ENCODE results near the gene PPBP. TPM values are rescaled to one million over a fixed set of nuclear protein-coding genes. Genes with fewer than 3 reads are reported as not detected.

PPBP gene, protein sequence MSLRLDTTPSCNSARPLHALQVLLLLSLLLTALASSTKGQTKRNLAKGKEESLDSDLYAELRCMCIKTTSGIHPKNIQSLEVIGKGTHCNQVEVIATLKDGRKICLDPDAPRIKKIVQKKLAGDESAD
- 1.8 TPM for polyA plus RNA-seq
- long read RNA-seq, donor 1, partial matches to known transcripts, result 0 of 1 reads
- long read RNA-seq, donor 1, other reads (novel, unspliced or antisense), result 0 of 1 reads
- long read RNA-seq, donor 2, partial matches to known transcripts, result 0 of 2 reads
- long read RNA-seq, donor 2, other reads (novel, unspliced or antisense), result 0 of 2 reads
- long read RNA-seq, donor 3, partial matches to known transcripts, result 0 of 3 reads
- long read RNA-seq, donor 3, other reads (novel, unspliced or antisense), result 0 of 3 reads
- long read RNA-seq, donor 4, result 0 reads
- long read RNA-seq, donor 5, partial matches to known transcripts, result 0 of 1 reads
- long read RNA-seq, donor 5, other reads (novel, unspliced or antisense), result 0 of 1 reads
- long read RNA-seq, donor 6, partial matches to known transcripts, result 0 of 2 reads
- long read RNA-seq, donor 6, other reads (novel, unspliced or antisense), result 0 of 2 reads
- long read RNA-seq, donor 7, partial matches to known transcripts, result 0 of 1 reads
- long read RNA-seq, donor 7, other reads (novel, unspliced or antisense), result 0 of 1 reads
- long read RNA-seq, donor 8, partial matches to known transcripts, result 0 of 1 reads
- long read RNA-seq, donor 8, other reads (novel, unspliced or antisense), result 0 of 1 reads
- long read RNA-seq, donor 9, result 0 reads
- long read RNA-seq, donor 10, partial matches to known transcripts, result 0 of 1 reads
- long read RNA-seq, donor 10, other reads (novel, unspliced or antisense), result 0 of 1 reads
- long read RNA-seq, donor 11, result 0 reads

DNA sequence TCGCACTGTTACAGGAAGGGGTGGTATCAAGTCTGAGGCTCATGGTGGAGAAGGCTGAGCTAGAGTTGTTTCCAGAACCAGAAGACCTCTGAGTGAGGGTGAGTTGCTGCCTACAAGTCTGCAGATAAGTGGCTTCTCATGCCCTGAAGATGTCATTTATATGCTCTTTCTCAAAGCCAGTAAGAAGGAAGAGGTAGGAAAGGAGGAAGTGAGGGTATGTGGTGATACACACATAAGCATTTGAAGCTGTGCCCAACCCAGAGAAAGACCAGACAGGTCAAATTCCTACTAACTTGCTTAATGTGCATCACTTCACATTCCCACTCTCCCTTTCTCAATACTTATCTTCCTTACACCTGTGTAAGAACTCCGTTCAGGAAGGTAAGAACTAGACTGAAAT is at the start of gene PPBP:
Gene PPBP (minus strand): TSS at position 130 of the 400 bp plus-strand sequence. CDS start 87 bp downstream, at position 43.
- Histone ChIP-seq H3K27me3 (ENCODE audit: control insufficient read depth, insufficient read depth, low read length) (no peaks in the 10 kb centered on the region), H3K27ac (ENCODE audit: low read length) (no peak within 1 kb of the TSS), H3K9me3 (ENCODE audit: control insufficient read depth, low read depth, low read length) (no peaks in the 10 kb centered on the region), H3K36me3 (ENCODE audit: control insufficient read depth, insufficient read depth, low read length) (no peaks in the 10 kb centered on the region), H3K4me3 (ENCODE audit: low read length) (no peak within 1 kb of the TSS), H3K4me1 (ENCODE audit: control insufficient read depth, insufficient read depth, low read length) (no peaks in the 10 kb centered on the region)
- WGBS (ENCODE audit: insufficient coverage, low lambda C conversion rate), result 78% methylated on average over 1 of the region's 2 CpGs
- DNase-seq, result no peak

DNA sequence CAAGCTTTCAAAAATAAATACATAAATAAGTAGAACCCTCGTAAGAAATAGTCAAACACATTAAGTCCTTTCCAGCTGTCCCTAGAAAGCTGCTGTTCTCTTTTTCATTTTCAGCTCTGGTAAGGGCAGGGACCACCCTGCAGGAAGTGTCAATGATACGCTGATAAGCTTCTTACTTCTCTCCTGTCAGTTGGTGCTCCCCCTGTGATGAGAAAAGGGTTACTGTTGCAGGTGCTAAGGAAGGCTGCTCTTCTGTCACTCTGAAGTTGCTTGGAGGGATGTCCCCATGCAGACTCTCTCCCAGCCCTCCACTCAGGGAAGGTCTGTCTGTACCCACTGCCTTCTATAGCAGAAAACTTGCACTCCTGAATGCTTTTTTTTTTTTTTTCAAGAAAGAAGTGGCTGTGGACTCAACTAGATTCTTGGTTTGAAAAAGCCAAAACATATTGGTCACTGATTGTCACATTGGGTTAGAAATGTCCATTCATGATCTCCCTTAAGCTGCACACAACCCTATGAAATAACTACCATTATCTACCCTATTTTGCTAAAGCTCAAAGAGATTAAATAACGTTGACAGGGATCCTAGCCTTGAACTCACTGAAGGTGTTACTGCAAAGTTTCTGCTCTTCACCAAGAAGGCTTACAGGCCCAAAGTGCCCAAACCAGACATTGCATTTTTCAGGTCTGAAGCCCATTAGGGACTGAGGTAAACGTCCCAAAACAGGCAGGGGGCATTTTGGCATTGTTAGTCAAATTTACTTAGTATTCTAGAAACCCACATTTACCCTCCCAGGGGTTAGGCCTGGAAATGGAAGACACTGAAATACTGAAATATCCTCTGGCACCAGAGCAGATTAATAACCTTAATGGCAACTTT is 49.3 kb upstream of the PPBP start:
- Histone ChIP-seq H3K4me1 (ENCODE audit: control insufficient read depth, insufficient read depth, low read length) (peaks cover 3% of the 10 kb centered on the region), H3K4me3 (ENCODE audit: low read length) (peak overlapping the region; percentile 87), H3K27me3 (ENCODE audit: control insufficient read depth, insufficient read depth, low read length) (no peaks in the 10 kb centered on the region), H3K36me3 (ENCODE audit: control insufficient read depth, insufficient read depth, low read length) (no peaks in the 10 kb centered on the region), H3K27ac (ENCODE audit: low read length) (no peak overlapping the region), H3K9me3 (ENCODE audit: control insufficient read depth, low read depth, low read length) (no peaks in the 10 kb centered on the region)
- peak in 1 of 2 donors; percentile 11 for DNase-seq
- WGBS (ENCODE audit: insufficient coverage, low lambda C conversion rate), result no CpG with 5 or more reads among the region's 4 CpGs

DNA sequence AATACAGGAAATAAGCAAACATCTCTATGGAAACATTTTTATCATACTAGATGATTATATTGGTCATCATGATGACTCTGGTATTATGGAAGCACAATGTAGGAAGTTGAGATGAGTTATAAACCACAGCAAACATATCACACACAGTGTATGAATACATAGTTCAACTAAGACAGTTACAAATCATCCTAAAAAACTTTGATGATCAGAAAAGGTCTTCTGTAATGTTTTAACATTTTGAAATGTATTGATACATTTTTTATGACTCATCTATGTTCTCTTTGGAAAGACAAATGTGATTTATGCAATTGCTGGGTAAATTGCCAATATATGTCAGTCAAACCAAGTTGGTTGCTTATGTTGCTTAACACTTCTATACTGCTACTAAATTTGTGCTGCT is 45.7 kb upstream of the PPBP start:
- Histone ChIP-seq H3K27ac (ENCODE audit: low read length) (no peak overlapping the region), H3K36me3 (ENCODE audit: control insufficient read depth, insufficient read depth, low read length) (no peaks in the 10 kb centered on the region), H3K27me3 (ENCODE audit: control insufficient read depth, insufficient read depth, low read length) (no peaks in the 10 kb centered on the region), H3K4me1 (ENCODE audit: control insufficient read depth, insufficient read depth, low read length) (peaks cover 3% of the 10 kb centered on the region), H3K9me3 (ENCODE audit: control insufficient read depth, low read depth, low read length) (no peaks in the 10 kb centered on the region), H3K4me3 (ENCODE audit: low read length) (no peak overlapping the region)
- no peak for DNase-seq

DNA sequence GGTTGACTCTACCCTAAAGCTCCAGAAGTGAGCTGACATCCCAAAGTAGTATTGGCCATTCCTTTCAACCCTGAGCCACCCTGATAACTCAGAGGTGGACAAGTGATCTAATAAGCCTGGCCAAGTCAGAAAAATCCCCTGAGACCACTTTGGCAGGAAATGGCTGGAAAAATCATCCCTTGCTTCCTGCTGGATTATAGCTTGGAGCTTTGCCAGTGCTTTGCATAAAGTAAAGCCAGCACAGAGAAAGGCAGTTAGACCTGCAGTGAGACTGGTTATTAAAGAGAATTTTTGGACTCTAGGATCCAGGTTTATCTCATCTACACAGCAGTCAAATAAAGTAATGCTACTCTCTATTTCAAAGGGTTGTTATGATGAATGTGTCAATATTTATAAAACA is 44.1 kb upstream of the PPBP start:
- no peak for DNase-seq
- H3K27ac ChIP-seq (ENCODE audit: low read length), result no peak overlapping the region

DNA sequence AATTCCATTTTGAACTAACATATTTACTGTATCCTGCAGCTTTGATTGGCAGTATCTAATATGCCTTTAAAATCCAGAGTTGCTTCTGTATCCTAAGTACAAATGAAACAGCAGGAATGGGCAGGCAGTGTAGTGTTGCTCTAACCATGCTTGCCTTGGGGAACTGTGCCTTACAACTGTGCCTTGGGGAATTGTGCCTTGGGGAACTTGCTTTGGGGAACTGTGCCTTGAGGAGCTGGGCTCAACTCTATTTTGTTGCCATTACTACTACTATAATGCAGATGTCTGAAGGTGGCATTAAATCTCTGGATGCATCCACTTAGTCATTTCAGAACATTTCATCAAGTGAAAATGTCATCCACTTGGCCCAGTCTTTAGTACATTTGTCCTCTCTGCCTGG is 43.6 kb upstream of the PPBP start:
- Histone ChIP-seq H3K4me3 (ENCODE audit: low read length) (no peak overlapping the region), H3K36me3 (ENCODE audit: control insufficient read depth, insufficient read depth, low read length) (no peaks in the 10 kb centered on the region)

More for the DNA sequence above, 44.1 kb upstream of the PPBP start:
- H3K9me3 ChIP-seq (ENCODE audit: control insufficient read depth, low read depth, low read length), result peaks cover 6% of the 10 kb centered on the region
- peaks cover 1% of the 10 kb centered on the region for H3K4me1 ChIP-seq (ENCODE audit: control insufficient read depth, insufficient read depth, low read length)
- no peaks in the 10 kb centered on the region for H3K27me3 ChIP-seq (ENCODE audit: control insufficient read depth, insufficient read depth, low read length)
- no peak overlapping the region for H3K4me3 ChIP-seq (ENCODE audit: low read length)
- no peaks in the 10 kb centered on the region for H3K36me3 ChIP-seq (ENCODE audit: control insufficient read depth, insufficient read depth, low read length)

DNA sequence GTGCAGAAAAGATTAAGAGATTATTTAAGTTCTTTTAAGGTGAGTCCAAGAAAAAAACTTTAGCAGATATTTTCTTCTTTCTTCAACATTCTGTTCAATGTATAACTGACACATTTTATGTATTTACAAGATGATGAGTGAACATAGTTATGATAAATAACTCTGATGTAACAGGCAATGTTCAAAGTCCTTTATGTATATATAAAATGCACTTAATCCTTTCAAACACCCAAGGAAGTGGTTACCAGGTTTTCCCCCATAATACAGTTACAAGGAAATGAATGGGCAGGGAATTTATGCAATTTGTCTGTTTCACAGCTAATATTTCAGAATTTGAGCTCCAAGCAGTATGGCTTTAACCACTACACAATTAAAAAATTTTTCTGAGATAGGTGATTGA is 42.3 kb upstream of the PPBP start:
- no peak overlapping the region for H3K27ac ChIP-seq (ENCODE audit: low read length)
- no peaks in the 10 kb centered on the region for H3K4me1 ChIP-seq (ENCODE audit: control insufficient read depth, insufficient read depth, low read length)
- H3K4me3 ChIP-seq (ENCODE audit: low read length), result no peak overlapping the region
- peaks cover 6% of the 10 kb centered on the region for H3K9me3 ChIP-seq (ENCODE audit: control insufficient read depth, low read depth, low read length)
- no peaks in the 10 kb centered on the region for H3K27me3 ChIP-seq (ENCODE audit: control insufficient read depth, insufficient read depth, low read length)
- DNase-seq, result peak in 1 of 2 donors; percentile 45
- H3K36me3 ChIP-seq (ENCODE audit: control insufficient read depth, insufficient read depth, low read length), result no peaks in the 10 kb centered on the region

More for the DNA sequence above, 43.6 kb upstream of the PPBP start:
- peaks cover 6% of the 10 kb centered on the region for H3K9me3 ChIP-seq (ENCODE audit: control insufficient read depth, low read depth, low read length)
- no peaks in the 10 kb centered on the region for H3K4me1 ChIP-seq (ENCODE audit: control insufficient read depth, insufficient read depth, low read length)
- H3K27me3 ChIP-seq (ENCODE audit: control insufficient read depth, insufficient read depth, low read length), result no peaks in the 10 kb centered on the region
- no peak for DNase-seq
- H3K27ac ChIP-seq (ENCODE audit: low read length), result no peak overlapping the region

DNA sequence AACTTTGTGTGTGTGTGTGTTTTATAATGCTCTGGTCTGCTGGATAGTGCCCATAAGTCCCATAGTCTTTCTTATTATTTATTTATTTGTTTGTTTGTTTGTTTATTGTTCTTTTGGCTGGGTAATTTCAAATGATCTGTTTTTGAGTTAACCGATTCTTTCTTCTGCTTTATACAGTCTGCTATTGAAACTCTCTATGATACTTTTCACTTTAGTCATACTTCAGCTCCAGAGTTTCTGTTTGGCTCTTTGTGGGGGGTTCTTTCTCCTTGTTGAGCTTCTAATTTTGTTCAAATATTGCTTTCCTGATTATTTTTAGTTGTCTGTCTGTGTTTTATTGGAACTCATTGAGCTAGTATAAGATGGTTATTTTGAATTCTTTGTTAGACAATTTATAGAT is 40.5 kb upstream of the PPBP start:
- Histone ChIP-seq H3K27ac (ENCODE audit: low read length) (no peak overlapping the region), H3K36me3 (ENCODE audit: control insufficient read depth, insufficient read depth, low read length) (no peaks in the 10 kb centered on the region), H3K4me1 (ENCODE audit: control insufficient read depth, insufficient read depth, low read length) (no peaks in the 10 kb centered on the region), H3K4me3 (ENCODE audit: low read length) (no peak overlapping the region), H3K9me3 (ENCODE audit: control insufficient read depth, low read depth, low read length) (peaks cover 6% of the 10 kb centered on the region), H3K27me3 (ENCODE audit: control insufficient read depth, insufficient read depth, low read length) (no peaks in the 10 kb centered on the region)
- WGBS (ENCODE audit: insufficient coverage, low lambda C conversion rate), result 0% methylated on average over 1 of the region's 1 CpG
- DNase-seq, result no peak

DNA sequence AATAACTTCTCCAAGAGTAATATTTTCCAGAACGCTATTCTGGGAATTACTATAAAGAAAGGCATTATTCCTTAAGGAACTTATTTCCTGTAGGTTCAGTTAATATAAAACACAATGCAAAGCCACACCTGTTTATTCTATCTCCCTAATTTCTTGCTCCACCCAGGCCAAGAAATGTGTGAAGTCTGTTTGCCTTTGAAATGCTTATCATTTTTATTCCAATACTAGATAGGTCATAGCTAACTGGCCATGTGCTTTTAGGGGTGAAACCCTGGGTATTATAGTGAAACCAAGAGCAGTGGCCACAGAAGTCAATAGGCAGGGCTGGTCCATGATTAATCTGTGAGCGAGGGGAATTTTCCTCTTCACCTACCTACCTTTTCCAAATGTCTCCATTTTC is 35.7 kb upstream of the PPBP start:
- 63% methylated on average over 1 of the region's 2 CpGs for WGBS (ENCODE audit: insufficient coverage, low lambda C conversion rate)
- Histone ChIP-seq H3K9me3 (ENCODE audit: control insufficient read depth, low read depth, low read length) (peaks cover 6% of the 10 kb centered on the region), H3K27me3 (ENCODE audit: control insufficient read depth, insufficient read depth, low read length) (no peaks in the 10 kb centered on the region), H3K4me1 (ENCODE audit: control insufficient read depth, insufficient read depth, low read length) (no peaks in the 10 kb centered on the region), H3K27ac (ENCODE audit: low read length) (peak overlapping the region; percentile 19), H3K36me3 (ENCODE audit: control insufficient read depth, insufficient read depth, low read length) (no peaks in the 10 kb centered on the region), H3K4me3 (ENCODE audit: low read length) (no peak overlapping the region)
- DNase-seq, result peak; percentile 12 to 50

DNA sequence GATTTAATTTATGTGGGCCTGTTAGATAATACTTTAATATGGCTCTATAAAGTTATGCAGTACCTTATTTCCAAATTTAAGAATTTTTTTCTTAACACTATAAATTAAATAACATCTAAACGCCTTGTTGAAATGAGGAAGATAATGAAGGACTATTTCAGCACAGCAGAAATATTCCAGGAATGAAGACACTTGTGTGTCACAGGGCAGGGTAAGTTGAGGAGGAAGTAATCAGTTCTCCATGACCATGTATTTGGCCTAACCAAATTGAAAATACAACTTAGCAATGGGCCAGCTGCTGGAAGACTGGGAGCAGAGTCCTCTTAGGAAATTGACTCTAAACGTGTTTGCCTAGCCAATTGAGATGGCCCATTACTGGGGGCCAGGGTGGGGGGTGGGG is 33.6 kb upstream of the PPBP start:
- H3K27me3 ChIP-seq (ENCODE audit: control insufficient read depth, insufficient read depth, low read length), result no peaks in the 10 kb centered on the region
- H3K4me1 ChIP-seq (ENCODE audit: control insufficient read depth, insufficient read depth, low read length), result no peaks in the 10 kb centered on the region
- H3K4me3 ChIP-seq (ENCODE audit: low read length), result no peak overlapping the region
- H3K9me3 ChIP-seq (ENCODE audit: control insufficient read depth, low read depth, low read length), result no peaks in the 10 kb centered on the region
- WGBS (ENCODE audit: insufficient coverage, low lambda C conversion rate), result 57% methylated on average over 1 of the region's 2 CpGs
- H3K27ac ChIP-seq (ENCODE audit: low read length), result no peak overlapping the region
- no peak for DNase-seq
- no peaks in the 10 kb centered on the region for H3K36me3 ChIP-seq (ENCODE audit: control insufficient read depth, insufficient read depth, low read length)

DNA sequence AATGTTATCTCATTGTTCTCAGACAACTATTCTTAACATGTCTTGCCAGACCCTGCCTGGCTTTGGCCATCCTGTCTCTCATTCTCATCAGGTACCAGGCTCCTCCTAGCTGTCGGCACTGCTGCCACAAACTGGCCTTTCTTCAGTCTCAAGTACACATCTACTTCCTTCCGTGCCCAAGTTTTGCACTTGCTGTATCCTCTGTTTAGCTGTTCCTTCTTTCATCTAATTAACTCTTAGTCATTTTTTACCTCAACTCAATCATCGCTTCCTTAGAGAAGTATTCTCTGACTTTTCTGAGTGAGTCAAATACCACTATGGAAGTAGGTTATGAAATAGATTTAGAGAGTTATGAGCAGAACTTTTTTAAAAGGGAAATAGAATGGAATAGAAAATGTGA is 30.8 kb upstream of the PPBP start:
- Histone ChIP-seq H3K36me3 (ENCODE audit: control insufficient read depth, insufficient read depth, low read length) (no peaks in the 10 kb centered on the region), H3K4me3 (ENCODE audit: low read length) (no peak overlapping the region), H3K9me3 (ENCODE audit: control insufficient read depth, low read depth, low read length) (no peaks in the 10 kb centered on the region), H3K27ac (ENCODE audit: low read length) (no peak overlapping the region), H3K4me1 (ENCODE audit: control insufficient read depth, insufficient read depth, low read length) (no peaks in the 10 kb centered on the region), H3K27me3 (ENCODE audit: control insufficient read depth, insufficient read depth, low read length) (no peaks in the 10 kb centered on the region)
- 83% methylated on average over 1 of the region's 3 CpGs for WGBS (ENCODE audit: insufficient coverage, low lambda C conversion rate)
- DNase-seq, result no peak

Data from large intestine (tissue), 12 donors.